HepG2 (cell line): ENCODE measurements around the gene SPOCD1. TPM values are rescaled to one million over a fixed set of nuclear protein-coding genes. Genes with fewer than 3 reads are reported as not detected.

Source experiments
- ATAC-seq: fragments of 200-7000 bp; cut with Tn5 transposase; 3 replicates; pipeline ENCODE4 v1.9.1; 2020; ENCODE audit warnings: mild to moderate bottlenecking, moderate library complexity
- BruUV-seq: library from RNA; stranded (reverse); fragments of 400-500 nt; replicated peaks from 2 replicates; lab custom pipeline; 2021; lab: Mats Ljungman, UMichigan
- CTCF ChIA-PET: fragments of 300-600 bp; formaldehyde crosslinking; extraction: SDS; loops from one replicate; lab custom pipeline; 2021; ENCODE audit warnings: low total read pairs, inconsistent platforms, low intra/inter-chr PET ratio; lab: Yijun Ruan, JAX
- POLR2A ChIA-PET: fragments of 350-600 bp; sonication (Branson Sonifier 250); formaldehyde crosslinking; loops from one replicate; lab custom pipeline; 2020; ENCODE audit warnings: antibody characterized with exemption, inconsistent platforms; lab: Yijun Ruan, JAX
- DNase-seq: peaks from one replicate; pipeline ENCODE4 v3.0.0-alpha.2; 2015; ENCODE audit warnings: low spot score
- FAIRE-seq: peaks from 3 replicates; lab custom pipeline; 2011; peaks lifted over from hg19 to GRCh38; lab: Jason Lieb, UNC
- H2AFZ ChIP-seq: one replicate; pipeline ENCODE4 v1.6.1; 2011; ENCODE audit warnings: low read length, inconsistent platforms
- H3K27ac ChIP-seq: fragments of 300-600 bp; 3 replicates; pipeline ENCODE4 v1.8.0; 2011; ENCODE audit warnings: mixed run types, mild to moderate bottlenecking, mixed read lengths, low read length, inconsistent platforms; ENCODE audit not compliant: insufficient read depth; ENCODE audit errors: extremely low read length
- H3K27me3 ChIP-seq, 2 experiments: fragments of 200-600 bp in 1 of 2; 2 replicates in 1 of 2; 3 replicates in 1 of 2; pipeline versions ENCODE4 v1.6.0 to v1.8.0; 2011; ENCODE audit warnings: low read length in 2 of 2, mild to moderate bottlenecking in 2 of 2, moderate library complexity in 2 of 2, inconsistent platforms in 1 of 2; ENCODE audit not compliant: insufficient read depth in 2 of 2, control insufficient read depth in 1 of 2
- H3K36me3 ChIP-seq, 2 experiments: fragments of 200-600 bp in 1 of 2; replicated peaks in 1 of 2; 2 replicates in 1 of 2; 3 replicates in 1 of 2; pipeline versions ENCODE4 v1.5.1 to v1.8.0; 2011; ENCODE audit warnings: low read length in 2 of 2, inconsistent platforms in 1 of 2; ENCODE audit not compliant: insufficient read depth in 2 of 2, control insufficient read depth in 1 of 2
- H3K4me1 ChIP-seq: 2 replicates; pipeline ENCODE4 v1.5.1; 2012; ENCODE audit warnings: low read length, inconsistent platforms; ENCODE audit not compliant: insufficient read depth
- H3K4me2 ChIP-seq: 2 replicates; pipeline ENCODE4 v1.6.0; 2011; ENCODE audit warnings: low read depth, low read length, inconsistent platforms
- H3K4me3 ChIP-seq, 3 experiments: fragments of 200-600 bp in 1 of 3; sonication (generic), shearing (Covaris generic) in 1 of 3; replicated peaks in 1 of 3; 2 replicates each; pipeline ENCODE4 v1.5.1; 2011 to 2016; ENCODE audit warnings: low read length in 3 of 3, inconsistent platforms in 2 of 3, low read depth in 2 of 3, mild to moderate bottlenecking in 2 of 3, control low read depth in 1 of 3, mixed read lengths in 1 of 3; ENCODE audit not compliant: insufficient read depth in 1 of 3
- H3K79me2 ChIP-seq: one replicate; pipeline ENCODE4 v1.6.1; 2011; ENCODE audit warnings: low read length, inconsistent platforms; ENCODE audit not compliant: insufficient read depth
- H3K9ac ChIP-seq: 2 replicates; pipeline ENCODE4 v1.6.0; 2011; ENCODE audit warnings: mild to moderate bottlenecking, low read depth, low read length, inconsistent platforms; ENCODE audit not compliant: insufficient read depth
- H3K9me3 ChIP-seq: 2 replicates; pipeline ENCODE4 v1.5.1; 2012; ENCODE audit warnings: mild to moderate bottlenecking, low read length
- H4K20me1 ChIP-seq: 2 replicates; pipeline ENCODE4 v1.6.0; 2011; ENCODE audit warnings: inconsistent platforms, mild to moderate bottlenecking, low read length, moderate library complexity; ENCODE audit not compliant: insufficient read depth
- CCDC6 ChIP-seq: sonication (generic); formaldehyde crosslinking; IDR thresholded peaks from 2 replicates; pipeline ENCODE4 v1.8.1; 2022; ENCODE audit warnings: mild to moderate bottlenecking, missing genetic modification reagents, moderate library complexity
- FOXC1 ChIP-seq: sonication (generic); formaldehyde crosslinking; IDR thresholded peaks from 2 replicates; pipeline ENCODE4 v1.8.0; 2022; ENCODE audit warnings: mild to moderate bottlenecking, missing genetic modification reagents, borderline replicate concordance
- FUBP1 ChIP-seq: sonication (generic); formaldehyde crosslinking; IDR thresholded peaks from 2 replicates; pipeline ENCODE4 v1.5.1; 2020; ENCODE audit warnings: missing genetic modification reagents, mild to moderate bottlenecking, borderline replicate concordance
- HDAC2 ChIP-seq: sonication (generic); formaldehyde crosslinking; IDR thresholded peaks from 2 replicates; pipeline ENCODE4 v1.4.0; 2020; ENCODE audit warnings: missing genetic modification reagents
- HOXA9 ChIP-seq: sonication (generic); formaldehyde crosslinking; IDR thresholded peaks from 2 replicates; pipeline ENCODE4 v1.8.1; 2022; ENCODE audit warnings: missing genetic modification reagents, mild to moderate bottlenecking, moderate library complexity, borderline replicate concordance
- MYC ChIP-seq: sonication (generic); formaldehyde crosslinking; IDR thresholded peaks from 2 replicates; pipeline ENCODE4 v1.9.0; 2021; ENCODE audit warnings: missing genetic modification reagents, borderline replicate concordance
- NFRKB ChIP-seq: fragments of 450-650 bp; IDR thresholded peaks from 2 replicates; pipeline ENCODE4 v1.6.1; 2017
- NKX3-1 ChIP-seq: sonication (generic); formaldehyde crosslinking; IDR thresholded peaks from 2 replicates; pipeline ENCODE4 v1.5.0; 2020; ENCODE audit warnings: missing genetic modification reagents
- PITX1 ChIP-seq: sonication (generic); formaldehyde crosslinking; IDR thresholded peaks from 2 replicates; pipeline ENCODE4 v1.5.1; 2020; ENCODE audit warnings: mild to moderate bottlenecking, missing genetic modification reagents
- PRDM10 ChIP-seq: sonication (generic); formaldehyde crosslinking; IDR thresholded peaks from 2 replicates; pipeline ENCODE4 v1.4.0; 2020; ENCODE audit warnings: low read depth, missing genetic modification reagents
- TOPORS ChIP-seq: sonication (generic); formaldehyde crosslinking; IDR thresholded peaks from 2 replicates; pipeline ENCODE4 v1.8.0; 2023; ENCODE audit warnings: mild to moderate bottlenecking, missing genetic modification reagents
- TRIM22 ChIP-seq: fragments of 450-650 bp; IDR thresholded peaks from 2 replicates; pipeline ENCODE4 v1.6.1; 2017
- WIZ ChIP-seq: sonication (generic); formaldehyde crosslinking; IDR thresholded peaks from 2 replicates; pipeline ENCODE4 v1.5.1; 2020; ENCODE audit warnings: mild to moderate bottlenecking, missing genetic modification reagents
- ZBTB3 ChIP-seq: sonication (generic); formaldehyde crosslinking; IDR thresholded peaks from 2 replicates; pipeline ENCODE4 v1.4.0; 2020; ENCODE audit warnings: low read depth, mild to moderate bottlenecking, moderate library complexity, missing genetic modification reagents, borderline replicate concordance
- ZNF180 ChIP-seq: sonication (generic); formaldehyde crosslinking; IDR thresholded peaks from 2 replicates; pipeline ENCODE4 v1.4.0; 2020; ENCODE audit warnings: low read depth, missing genetic modification reagents, borderline replicate concordance
- ZNF33B ChIP-seq: sonication (generic); formaldehyde crosslinking; IDR thresholded peaks from 2 replicates; pipeline ENCODE4 v1.5.1; 2020; ENCODE audit warnings: mild to moderate bottlenecking, missing genetic modification reagents
- ZNF367 ChIP-seq: sonication (generic); formaldehyde crosslinking; IDR thresholded peaks from 2 replicates; pipeline ENCODE4 v1.4.0; 2020; ENCODE audit warnings: missing genetic modification reagents, borderline replicate concordance
- ZNF770 ChIP-seq: sonication (generic); formaldehyde crosslinking; IDR thresholded peaks from 2 replicates; pipeline ENCODE4 v1.5.0; 2020; ENCODE audit warnings: mild to moderate bottlenecking, missing genetic modification reagents
- WGBS: methylation state at CpG from one replicate; pipeline ENCODE4 v1.1.6; 2017; ENCODE audit warnings: low lambda C conversion rate; 5-methylcytosine and 5-hydroxymethylcytosine counted together
- in situ Hi-C: cut with HindIII; loops from 2 replicates; pipeline ENCODE4 v1.10.0; 2017; ENCODE audit warnings: low pct_unique_long_range_greater_than_20kb; ENCODE audit not compliant: extremely low pct_ligation_motif_present
- intact Hi-C: fragments of 100-400 bp; cut with micrococcal nuclease; formaldehyde crosslinking; loops from one replicate; pipeline ENCODE4 v1.10.0; 2022; ENCODE audit not compliant: unreplicated experiment
- polyA plus RNA-seq, 8 experiments: library from polyadenylated mRNA; depleted of rRNA in 3 of 8; stranded (reverse) in 7 of 8; unstranded in 1 of 8; fragments of >200 nt; fragmentation: Illumina TruSeq in 4 of 8; extraction: Trizol in 4 of 8; gene quantifications; 2 replicates each; pipeline versions ENCODE4 v1.2.1 to v1.2.3, GENCODE V29; 2011 to 2016; ENCODE audit warnings: low read depth in 4 of 8, missing spikeins in 1 of 8, mixed read lengths in 1 of 8; ENCODE audit not compliant: insufficient read depth in 1 of 8
- total RNA-seq, 5 experiments: library from RNA; depleted of rRNA; stranded (reverse); fragments of >200 nt; fragmentation: Illumina TruSeq; extraction: Trizol; gene quantifications; 2 replicates each; pipeline ENCODE4 v1.2.3, GENCODE V29; 2016; ENCODE audit warnings: low read depth in 1 of 5

Gene SPOCD1
- total and polyA plus RNA-seq, 2 of the 13 experiments (the other 11 are each of a cell fraction or from before 2014, with no cell fraction given), result 0.24 to 0.29 TPM

- ChIA-PET POLR2A (no interaction called here), CTCF (no interaction called here)
- intact Hi-C loops (no loop called here), in situ Hi-C loops (no loop called here)
- FAIRE-seq (no peak), ATAC-seq (no peak), DNase-seq (no peak)
- Histone ChIP-seq H3K9me3 (no peaks in the 10 kb centered on the region), H3K36me3 (no peaks in the 10 kb centered on the region), H3K4me3 (no peak overlapping the region), H2AFZ (no peak overlapping the region), H3K4me1 (no peaks in the 10 kb centered on the region), H4K20me1 (no peaks in the 10 kb centered on the region), H3K9ac (no peak overlapping the region), H3K79me2 (no peaks in the 10 kb centered on the region), H3K27ac (no peak overlapping the region), H3K4me2 (no peak overlapping the region), H3K27me3 (peaks cover 4 to 37% of the 10 kb centered on the region in 2 experiments; a peak in 4 of 5 replicates)
- WGBS, result 63% methylated on average over 4 of the region's 4 CpGs
- BruUV-seq, result no TSS peak
- TF ChIP-seq ZNF180 (CRISPR knock-in tag) (no peak), PITX1 (CRISPR knock-in tag) (no peak), TRIM22 (no peak), ZNF770 (CRISPR knock-in tag) (no peak), HDAC2 (CRISPR knock-in tag) (no peak), TOPORS (CRISPR knock-in tag) (no peak), HOXA9 (CRISPR knock-in tag) (no peak), ZBTB3 (CRISPR knock-in tag) (no peak), NFRKB (no peak), CCDC6 (CRISPR knock-in tag) (no peak), ZNF33B (CRISPR knock-in tag) (no peak), ZNF367 (CRISPR knock-in tag) (no peak), PRDM10 (CRISPR knock-in tag) (no peak), NKX3-1 (no peak), MYC (CRISPR knock-in tag) (no peak), WIZ (no peak), FUBP1 (CRISPR knock-in tag) (no peak), FOXC1 (CRISPR knock-in tag) (no peak)
These were observed 15.2 kb downstream of the SPOCD1 start for GRCh38 chr1:31800674-31800967.
